HEK293T (cell line): Measurements from ENCODE around the gene AOPEP.

ENCODE experiments used
- CTCF ChIA-PET: fragments of 350-600 bp; formaldehyde crosslinking; extraction: SDS; loops from one replicate; lab custom pipeline; 2021; ENCODE audit warnings: antibody characterized with exemption, inconsistent platforms; lab: Yijun Ruan, JAX
- POLR2A ChIA-PET: fragments of 350-600 bp; formaldehyde crosslinking; extraction: SDS; loops from one replicate; lab custom pipeline; 2020; ENCODE audit warnings: antibody characterized with exemption, inconsistent platforms; lab: Yijun Ruan, JAX
- DNase-seq: peaks from one replicate; pipeline ENCODE4 v3.0.0; 2012; ENCODE audit warnings: mixed read lengths; ENCODE audit errors: extremely low spot score
- ARNT ChIP-seq: fragments of 450-650 bp; IDR thresholded peaks from 2 replicates; pipeline ENCODE4 v1.6.1; 2017; ENCODE audit warnings: mild to moderate bottlenecking
- BHLHE40 ChIP-seq: fragments of 450-650 bp; IDR thresholded peaks from 2 replicates; pipeline ENCODE4 v1.6.1; 2016; ENCODE audit warnings: mild to moderate bottlenecking, moderate library complexity, borderline replicate concordance
- CTBP1 ChIP-seq: fragments of 450-650 bp; IDR thresholded peaks from 2 replicates; pipeline ENCODE4 v1.6.1; 2016; ENCODE audit warnings: borderline replicate concordance
- ELF4 ChIP-seq: fragments of 450-650 bp; IDR thresholded peaks from 2 replicates; pipeline ENCODE4 v1.6.1; 2017; ENCODE audit warnings: antibody characterized with exemption
- FOXA1 ChIP-seq: fragments of 450-650 bp; IDR thresholded peaks from 2 replicates; pipeline ENCODE4 v1.6.1; 2016; ENCODE audit warnings: mild to moderate bottlenecking
- FOXK2 ChIP-seq: fragments of 450-650 bp; IDR thresholded peaks from 2 replicates; pipeline ENCODE4 v1.6.1; 2016; ENCODE audit warnings: mild to moderate bottlenecking
- FOXM1 ChIP-seq: fragments of 450-650 bp; IDR thresholded peaks from 2 replicates; pipeline ENCODE4 v1.6.1; 2017; ENCODE audit warnings: mild to moderate bottlenecking, borderline replicate concordance
- HDGF ChIP-seq: fragments of 450-650 bp; IDR thresholded peaks from 2 replicates; pipeline ENCODE4 v1.6.1; 2017; ENCODE audit warnings: antibody characterized with exemption, borderline replicate concordance
- L3MBTL2 ChIP-seq: fragments of 450-650 bp; conservative IDR thresholded peaks from 2 replicates; pipeline ENCODE4 v1.6.1; 2016; ENCODE audit warnings: mild to moderate bottlenecking
- LEF1 ChIP-seq: fragments of 450-650 bp; IDR thresholded peaks from 2 replicates; pipeline ENCODE4 v1.6.1; 2017; ENCODE audit warnings: mild to moderate bottlenecking, borderline replicate concordance
- NFRKB ChIP-seq: fragments of 450-650 bp; IDR thresholded peaks from 2 replicates; pipeline ENCODE4 v1.6.1; 2016; ENCODE audit warnings: mild to moderate bottlenecking, moderate library complexity
- PKNOX1 ChIP-seq: fragments of 450-650 bp; IDR thresholded peaks from 2 replicates; pipeline ENCODE4 v1.6.1; 2016
- SP1 ChIP-seq: fragments of 450-650 bp; IDR thresholded peaks from 2 replicates; pipeline ENCODE4 v1.6.1; 2017
- SUZ12 ChIP-seq: fragments of 450-650 bp; IDR thresholded peaks from 2 replicates; pipeline ENCODE4 v1.6.1; 2016; ENCODE audit warnings: mild to moderate bottlenecking
- TARDBP ChIP-seq: fragments of 450-650 bp; IDR thresholded peaks from 2 replicates; pipeline ENCODE4 v1.6.1; 2016
- ZNF384 ChIP-seq: fragments of 450-650 bp; IDR thresholded peaks from 2 replicates; pipeline ENCODE4 v1.6.1; 2016

The AOPEP gene

GRCh38 chr9:94889628-94890027 is 163.1 kb downstream of the AOPEP start:
- no peak for DNase-seq
- ChIA-PET POLR2A (no interaction called here), CTCF (no interaction called here)
- TF ChIP-seq L3MBTL2 = no peak
- no peak for TF ChIP-seq FOXK2
- no peak for TF ChIP-seq FOXM1
- TF ChIP-seq SP1 = no peak
- no peak for TF ChIP-seq ZNF384
- TF ChIP-seq ELF4 = no peak
- no peak for TF ChIP-seq LEF1
- no peak for TF ChIP-seq TARDBP
- no peak for TF ChIP-seq SUZ12
- no peak for TF ChIP-seq CTBP1
- TF ChIP-seq NFRKB = no peak
- TF ChIP-seq HDGF = no peak

- POLR2A ChIA-PET = no interaction called here
- CTCF ChIA-PET = no interaction called here
- no peak for DNase-seq
- TF ChIP-seq ZNF384 (no peak), ELF4 (no peak), HDGF (no peak), PKNOX1 (no peak), FOXA1 (no peak), CTBP1 (no peak), LEF1 (no peak), L3MBTL2 (no peak), SUZ12 (no peak)
Measured at GRCh38 chr9:94891183-94891582, 164.7 kb downstream of the AOPEP start.

- TF ChIP-seq NFRKB = no peak
- TF ChIP-seq ELF4 = no peak
- no peak for TF ChIP-seq HDGF
- no peak for TF ChIP-seq LEF1
- TF ChIP-seq SUZ12 = no peak
- no peak for TF ChIP-seq ZNF384
- no peak for TF ChIP-seq TARDBP
- no peak for TF ChIP-seq BHLHE40
- no peak for TF ChIP-seq SP1
- no peak for TF ChIP-seq CTBP1
- no peak for TF ChIP-seq FOXK2
- no peak for TF ChIP-seq L3MBTL2
- TF ChIP-seq FOXM1 = no peak
- no peak for TF ChIP-seq PKNOX1
- TF ChIP-seq ARNT = no peak
- POLR2A ChIA-PET = no interaction called here
- DNase-seq = no peak
- CTCF ChIA-PET = no interaction called here
Measured at GRCh38 chr9:94892675-94893074, 166.2 kb downstream of the AOPEP start.

- ChIA-PET POLR2A (no interaction called here), CTCF (no interaction called here)
- no peak for DNase-seq
- TF ChIP-seq CTBP1 (no peak), FOXA1 (no peak), ELF4 (no peak), NFRKB (no peak), SUZ12 (no peak), L3MBTL2 (no peak), BHLHE40 (no peak), TARDBP (no peak), FOXM1 (no peak), HDGF (no peak), SP1 (no peak), FOXK2 (no peak), PKNOX1 (no peak), LEF1 (no peak), ZNF384 (no peak), ARNT (no peak)
Measured at GRCh38 chr9:94894094-94894699, 167.7 kb downstream of the AOPEP start.

GRCh38 chr9:94895668-94896067 is 169.2 kb downstream of the AOPEP start:
- no peak for TF ChIP-seq L3MBTL2
- no peak for TF ChIP-seq CTBP1
- TF ChIP-seq LEF1 = no peak
- no peak for TF ChIP-seq PKNOX1
- no peak for TF ChIP-seq NFRKB
- TF ChIP-seq ARNT = no peak
- no peak for TF ChIP-seq SP1
- no peak for TF ChIP-seq BHLHE40
- no peak for TF ChIP-seq FOXK2
- TF ChIP-seq ZNF384 = no peak
- no peak for DNase-seq
- ChIA-PET CTCF (interaction anchor here (0.6 kb wide), 1 partner anchor 111 kb away, joined by 3 read pairs; no protein-coding TSS in a partner anchor), POLR2A (no interaction called here)
